GM23338 (cell line): ENCODE results near the gene ATP9A. TPM values are rescaled to one million over a fixed set of nuclear protein-coding genes. Genes with fewer than 3 reads are reported as not detected.
A peak's percentile ranks its signal among the peaks of the same experiment; 100 is the strongest.

Experiments
- ATAC-seq: fragments of 200-7000 bp; cut with Tn5 transposase; 3 replicates; pipeline ENCODE4 v1.9.1; 2020
- DNase-seq: peaks from one replicate; pipeline ENCODE4 v3.0.0-alpha.2; 2015; ENCODE audit warnings: low spot score
- H2AFZ ChIP-seq: fragments of 200-600 bp; sonication (generic); 2 replicates; pipeline ENCODE4 v1.8.0; 2016; ENCODE audit warnings: antibody characterized with exemption, mild to moderate bottlenecking, moderate library complexity
- H3F3A ChIP-seq: fragments of 200-600 bp; sonication (generic); replicated peaks from 2 replicates; pipeline ENCODE4 v1.8.0; 2017; ENCODE audit warnings: antibody characterized with exemption, mixed run types, low read depth
- H3K27ac ChIP-seq: fragments of 200-600 bp; sonication (generic); 2 replicates; pipeline ENCODE4 v1.6.1; 2016; ENCODE audit warnings: low read depth
- H3K27me3 ChIP-seq: fragments of 200-600 bp; sonication (generic); 2 replicates; pipeline ENCODE4 v1.8.0; 2016; ENCODE audit warnings: mild to moderate bottlenecking, mixed run types, moderate library complexity; ENCODE audit not compliant: insufficient read depth
- H3K36me3 ChIP-seq: fragments of 200-600 bp; sonication (generic); 2 replicates; pipeline ENCODE4 v1.8.0; 2016; ENCODE audit warnings: mild to moderate bottlenecking; ENCODE audit not compliant: insufficient read depth
- H3K4me1 ChIP-seq: fragments of 200-600 bp; sonication (generic); 2 replicates; pipeline ENCODE4 v1.8.0; 2016; ENCODE audit warnings: mild to moderate bottlenecking, moderate library complexity; ENCODE audit not compliant: insufficient read depth
- H3K4me2 ChIP-seq: fragments of 200-600 bp; sonication (generic); 2 replicates; pipeline ENCODE4 v1.7.1; 2017; ENCODE audit warnings: mixed run types
- H3K4me3 ChIP-seq: fragments of 200-600 bp; sonication (generic); 2 replicates; pipeline ENCODE4 v1.6.1; 2016; ENCODE audit warnings: mixed run types
- H3K79me2 ChIP-seq: fragments of 200-600 bp; sonication (generic); replicated peaks from 2 replicates; pipeline ENCODE4 v1.8.0; 2017; ENCODE audit warnings: mild to moderate bottlenecking; ENCODE audit not compliant: insufficient read depth
- H3K9me2 ChIP-seq: fragments of 200-600 bp; sonication (generic); 2 replicates; pipeline ENCODE4 v1.8.0; 2017; ENCODE audit not compliant: insufficient read depth
- H4K20me1 ChIP-seq: fragments of 200-600 bp; sonication (generic); replicated peaks from 2 replicates; pipeline ENCODE4 v1.8.0; 2017; ENCODE audit warnings: mild to moderate bottlenecking; ENCODE audit not compliant: insufficient read depth
- H3K27ac Mint-ChIP-seq: 2 replicates; pipeline ENCODE4 v1.8.0; 2020; ENCODE audit warnings: inconsistent platforms, mild to moderate bottlenecking, moderate library complexity, mixed read lengths
- H3K27me3 Mint-ChIP-seq: 3 replicates; pipeline ENCODE4 v1.8.0; 2022; ENCODE audit warnings: low read depth, mild to moderate bottlenecking, moderate library complexity, mixed read lengths, inconsistent platforms; ENCODE audit not compliant: insufficient read depth, poor library complexity
- H3K36me3 Mint-ChIP-seq: 3 replicates; pipeline ENCODE4 v1.8.0; 2021; ENCODE audit warnings: low read depth, mild to moderate bottlenecking, inconsistent platforms, moderate library complexity, mixed read lengths
- H3K4me1 Mint-ChIP-seq: 3 replicates; pipeline ENCODE4 v1.8.0; 2020; ENCODE audit warnings: mild to moderate bottlenecking, inconsistent platforms, mixed read lengths
- H3K4me3 Mint-ChIP-seq: 3 replicates; pipeline ENCODE4 v1.8.0; 2021; ENCODE audit warnings: moderate library complexity, mild to moderate bottlenecking, inconsistent platforms, mixed read lengths
- H3K9me3 Mint-ChIP-seq: 3 replicates; pipeline ENCODE4 v1.8.0; 2020; ENCODE audit warnings: moderate library complexity, mild to moderate bottlenecking, inconsistent platforms, mixed read lengths
- EZH2 ChIP-seq: fragments of 200-600 bp; sonication (generic); IDR thresholded peaks from one replicate; pipeline ENCODE4 v1.8.0; 2017; ENCODE audit warnings: antibody characterized with exemption, mild to moderate bottlenecking, low read depth; ENCODE audit not compliant: unreplicated experiment
- EZH2phosphoT487 ChIP-seq: fragments of 200-600 bp; sonication (generic); IDR thresholded peaks from one replicate; pipeline ENCODE4 v1.8.1; 2018; ENCODE audit warnings: antibody characterized with exemption; ENCODE audit not compliant: unreplicated experiment
- NANOG ChIP-seq: IDR thresholded peaks from 2 replicates; pipeline ENCODE4 v1.6.1; 2016; ENCODE audit warnings: antibody characterized with exemption, borderline replicate concordance
- REST ChIP-seq: IDR thresholded peaks from one replicate; pipeline ENCODE4 v1.6.1; 2018; ENCODE audit warnings: antibody characterized with exemption; ENCODE audit not compliant: unreplicated experiment
- STAT1 ChIP-seq: IDR thresholded peaks from one replicate; pipeline ENCODE4 v1.6.1; 2016; ENCODE audit warnings: antibody characterized with exemption; ENCODE audit not compliant: unreplicated experiment
- polyA plus RNA-seq: library from polyadenylated mRNA; unstranded; fragments of >200 nt; fragmentation: Nextera tagmentation; extraction: Ambion mirVana; gene quantifications from 2 replicates; pipeline ENCODE4 v1.2.1, GENCODE V29; 2016
- total RNA-seq: library from RNA; depleted of rRNA; stranded (reverse); fragments of >200 nt; shearing (Covaris generic); gene quantifications from 2 replicates; pipeline ENCODE4 v1.2.3, GENCODE V29; 2014
- TF ChIP-seq, protein P1 (sequence below): IDR thresholded peaks from 2 replicates; pipeline ENCODE4 v1.6.1; 2016; ENCODE audit warnings: antibody characterized with exemption
- TF ChIP-seq, protein P2 (sequence below), 2 experiments: fragments of 200-600 bp in 1 of 2; sonication (generic) in 1 of 2; conservative IDR thresholded peaks; 2 replicates each; pipeline versions ENCODE4 v1.5.1 to v1.6.1; 2016 to 2017; ENCODE audit warnings: antibody characterized with exemption in 2 of 2, low read depth in 2 of 2, mild to moderate bottlenecking in 2 of 2, moderate library complexity in 1 of 2

ATP9A gene
- total and polyA plus RNA-seq, 2 experiments from 2014 or later: 0.94 to 5.9 TPM

GRCh38 chr20:51640743-51641142 is 127.4 kb downstream of the ATP9A start (continued):
- TF ChIP-seq REST: no peak
- TF ChIP-seq EZH2phosphoT487: no peak
- TF ChIP-seq, protein P1, sequence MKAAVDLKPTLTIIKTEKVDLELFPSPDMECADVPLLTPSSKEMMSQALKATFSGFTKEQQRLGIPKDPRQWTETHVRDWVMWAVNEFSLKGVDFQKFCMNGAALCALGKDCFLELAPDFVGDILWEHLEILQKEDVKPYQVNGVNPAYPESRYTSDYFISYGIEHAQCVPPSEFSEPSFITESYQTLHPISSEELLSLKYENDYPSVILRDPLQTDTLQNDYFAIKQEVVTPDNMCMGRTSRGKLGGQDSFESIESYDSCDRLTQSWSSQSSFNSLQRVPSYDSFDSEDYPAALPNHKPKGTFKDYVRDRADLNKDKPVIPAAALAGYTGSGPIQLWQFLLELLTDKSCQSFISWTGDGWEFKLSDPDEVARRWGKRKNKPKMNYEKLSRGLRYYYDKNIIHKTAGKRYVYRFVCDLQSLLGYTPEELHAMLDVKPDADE: no peak
- TF ChIP-seq, protein P2, sequence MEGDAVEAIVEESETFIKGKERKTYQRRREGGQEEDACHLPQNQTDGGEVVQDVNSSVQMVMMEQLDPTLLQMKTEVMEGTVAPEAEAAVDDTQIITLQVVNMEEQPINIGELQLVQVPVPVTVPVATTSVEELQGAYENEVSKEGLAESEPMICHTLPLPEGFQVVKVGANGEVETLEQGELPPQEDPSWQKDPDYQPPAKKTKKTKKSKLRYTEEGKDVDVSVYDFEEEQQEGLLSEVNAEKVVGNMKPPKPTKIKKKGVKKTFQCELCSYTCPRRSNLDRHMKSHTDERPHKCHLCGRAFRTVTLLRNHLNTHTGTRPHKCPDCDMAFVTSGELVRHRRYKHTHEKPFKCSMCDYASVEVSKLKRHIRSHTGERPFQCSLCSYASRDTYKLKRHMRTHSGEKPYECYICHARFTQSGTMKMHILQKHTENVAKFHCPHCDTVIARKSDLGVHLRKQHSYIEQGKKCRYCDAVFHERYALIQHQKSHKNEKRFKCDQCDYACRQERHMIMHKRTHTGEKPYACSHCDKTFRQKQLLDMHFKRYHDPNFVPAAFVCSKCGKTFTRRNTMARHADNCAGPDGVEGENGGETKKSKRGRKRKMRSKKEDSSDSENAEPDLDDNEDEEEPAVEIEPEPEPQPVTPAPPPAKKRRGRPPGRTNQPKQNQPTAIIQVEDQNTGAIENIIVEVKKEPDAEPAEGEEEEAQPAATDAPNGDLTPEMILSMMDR (conservative IDR thresholded peaks at IDR 0.05; ENCODE audit: low read depth in 2 of 2): no peak
- TF ChIP-seq STAT1: no peak
- TF ChIP-seq EZH2: no peak

DNA sequence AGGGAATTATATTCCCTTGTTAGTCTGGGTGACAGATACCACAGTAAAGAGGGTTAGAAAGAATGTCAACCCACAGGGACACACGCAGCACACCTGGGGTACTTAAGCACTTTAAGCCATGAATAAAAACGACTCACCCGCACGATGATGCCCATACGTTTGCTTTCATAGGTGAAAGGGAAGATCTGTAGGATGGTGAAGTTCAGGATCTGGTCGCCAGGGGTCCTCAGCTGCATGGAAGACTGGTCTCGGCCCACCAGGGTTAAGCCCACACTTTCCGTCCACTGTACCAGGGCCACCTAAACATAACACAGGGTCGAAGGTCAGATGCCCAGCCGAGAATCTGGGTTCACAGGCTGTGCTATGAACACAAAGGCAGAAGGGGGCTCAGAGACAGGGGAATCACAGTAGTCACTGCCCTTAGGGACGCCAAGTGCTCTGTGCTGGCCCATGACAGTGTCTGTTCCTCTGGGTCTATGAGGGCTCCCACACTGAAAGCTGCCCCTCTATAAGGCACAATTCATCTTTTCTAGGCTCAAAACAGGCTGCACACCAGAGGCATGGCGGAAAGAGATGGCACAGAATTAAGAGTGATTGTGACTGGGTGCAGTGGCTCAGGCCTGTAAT is 128.9 kb downstream of the ATP9A start:
- peak; percentile 92 for ATAC-seq
- H3K9me2 ChIP-seq: no peaks in the 10 kb centered on the region
- no peaks in the 10 kb centered on the region for H3K4me1 ChIP-seq
- no peaks in the 10 kb centered on the region for H3K36me3 ChIP-seq
- no peaks in the 10 kb centered on the region for H3K79me2 ChIP-seq
- peaks cover 4% of the 10 kb centered on the region; the same call in 2 of the 3 replicates for H3K4me1 Mint-ChIP-seq
- H3K27ac Mint-ChIP-seq: no peak overlapping the region
- peaks cover 8% of the 10 kb centered on the region for H3K27me3 Mint-ChIP-seq
- H4K20me1 ChIP-seq: no peaks in the 10 kb centered on the region
- no peak overlapping the region for H2AFZ ChIP-seq
- H3K36me3 Mint-ChIP-seq: no peaks in the 10 kb centered on the region
- no peak overlapping the region for H3K4me3 ChIP-seq
- no peak overlapping the region for H3K27ac ChIP-seq
- H3K4me2 ChIP-seq: no peak overlapping the region
- TF ChIP-seq NANOG (no peak), EZH2phosphoT487 (no peak)
- TF ChIP-seq, protein P2 (conservative IDR thresholded peaks at IDR 0.05; ENCODE audit: low read depth in 2 of 2): peak; percentile 79 to 97
- H3K4me3 Mint-ChIP-seq: no peak overlapping the region
- no peaks in the 10 kb centered on the region for H3K9me3 Mint-ChIP-seq
- H3K27me3 ChIP-seq: no peaks in the 10 kb centered on the region
- DNase-seq: peak; percentile 83
- H3F3A ChIP-seq: no peaks in the 10 kb centered on the region
